Nucleus accumbens (tissue), 56 donors: Measurements from ENCODE around the gene FERMT3.

Experiments used
- DNase-seq, 56 donors: peaks; one replicate each; lab custom pipeline; 2025; lab: John Stamatoyannopoulos, UW

The FERMT3 gene

DNA sequence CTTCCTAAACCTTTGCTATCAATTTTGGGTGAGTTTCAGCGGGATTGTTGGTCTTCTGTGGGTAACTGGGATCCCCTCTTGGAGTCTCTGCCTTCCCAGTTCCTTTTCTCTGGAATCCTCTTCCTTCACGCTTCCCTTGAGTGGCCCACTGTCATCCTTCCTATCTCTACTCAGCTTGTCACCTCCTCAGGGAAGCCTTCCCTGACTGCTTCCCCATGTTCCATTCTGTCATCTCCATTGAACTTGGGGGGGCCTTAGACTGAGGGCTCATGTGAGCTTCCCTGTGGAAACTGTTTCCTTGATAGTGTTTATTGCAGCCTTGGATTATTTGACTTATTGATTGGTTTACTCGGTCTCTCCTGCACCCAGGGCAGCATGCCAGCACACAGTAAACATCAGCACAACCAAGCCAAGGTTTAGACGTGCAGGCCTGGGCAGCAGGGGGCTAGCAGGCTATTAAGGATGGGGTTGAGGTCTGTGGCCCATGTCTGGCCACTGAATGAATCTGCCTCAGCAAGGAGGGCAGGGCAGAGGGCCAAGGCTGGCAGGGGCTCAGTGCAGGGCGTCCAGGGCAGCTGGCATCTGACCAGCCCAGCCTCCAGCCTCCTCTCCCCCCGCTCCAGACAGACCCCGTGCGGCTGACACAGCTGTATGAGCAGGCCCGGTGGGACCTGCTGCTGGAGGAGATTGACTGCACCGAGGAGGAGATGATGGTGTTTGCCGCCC is 12.3 kb downstream of the FERMT3 start:
- peak in 3 of 56 donors; percentile 25 to 63 (median 34) for DNase-seq

DNA sequence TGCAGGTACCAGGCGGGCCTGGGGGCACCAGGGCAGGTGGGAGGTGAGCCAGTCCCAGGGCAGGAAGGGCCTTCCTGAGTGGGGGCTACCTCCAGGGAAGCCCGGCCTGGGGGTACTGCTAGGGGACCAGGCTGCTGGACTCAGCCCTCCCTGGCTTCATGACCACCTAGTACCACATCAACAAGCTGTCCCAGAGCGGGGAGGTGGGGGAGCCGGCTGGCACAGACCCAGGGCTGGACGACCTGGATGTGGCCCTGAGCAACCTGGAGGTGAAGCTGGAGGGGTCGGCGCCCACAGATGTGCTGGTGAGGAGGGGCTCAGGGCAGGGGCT is 12.8 kb downstream of the FERMT3 start:
- DNase-seq = no peak

DNA sequence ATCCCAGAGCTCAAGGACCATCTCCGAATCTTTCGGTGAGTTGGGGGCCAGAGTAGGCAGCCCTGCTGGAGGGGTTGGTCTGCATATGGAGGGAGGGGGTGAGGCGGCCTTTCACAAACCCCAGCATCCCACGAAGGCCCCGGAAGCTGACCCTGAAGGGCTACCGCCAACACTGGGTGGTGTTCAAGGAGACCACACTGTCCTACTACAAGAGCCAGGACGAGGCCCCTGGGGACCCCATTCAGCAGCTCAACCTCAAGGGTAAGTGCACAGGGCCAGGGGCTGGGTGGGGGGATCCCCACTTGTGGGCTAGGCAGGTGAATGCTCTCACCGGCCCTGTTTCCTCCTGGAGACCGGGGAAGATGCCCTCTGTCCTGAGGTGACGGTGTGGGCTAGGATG is 13.2 kb downstream of the FERMT3 start:
- no peak for DNase-seq

DNA sequence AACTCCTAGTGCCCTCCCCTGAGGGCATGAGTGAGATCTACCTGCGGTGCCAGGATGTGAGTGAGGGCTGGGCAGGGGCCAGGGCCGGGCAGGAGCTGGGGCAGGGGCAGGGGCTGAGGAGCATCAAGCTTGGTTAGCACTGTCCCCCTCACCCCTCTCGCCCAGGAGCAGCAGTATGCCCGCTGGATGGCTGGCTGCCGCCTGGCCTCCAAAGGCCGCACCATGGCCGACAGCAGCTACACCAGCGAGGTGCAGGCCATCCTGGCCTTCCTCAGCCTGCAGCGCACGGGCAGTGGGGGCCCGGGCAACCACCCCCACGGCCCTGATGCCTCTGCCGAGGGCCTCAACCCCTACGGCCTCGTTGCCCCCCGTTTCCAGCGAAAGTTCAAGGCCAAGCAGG is 13.8 kb downstream of the FERMT3 start:
- no peak for DNase-seq

DNA sequence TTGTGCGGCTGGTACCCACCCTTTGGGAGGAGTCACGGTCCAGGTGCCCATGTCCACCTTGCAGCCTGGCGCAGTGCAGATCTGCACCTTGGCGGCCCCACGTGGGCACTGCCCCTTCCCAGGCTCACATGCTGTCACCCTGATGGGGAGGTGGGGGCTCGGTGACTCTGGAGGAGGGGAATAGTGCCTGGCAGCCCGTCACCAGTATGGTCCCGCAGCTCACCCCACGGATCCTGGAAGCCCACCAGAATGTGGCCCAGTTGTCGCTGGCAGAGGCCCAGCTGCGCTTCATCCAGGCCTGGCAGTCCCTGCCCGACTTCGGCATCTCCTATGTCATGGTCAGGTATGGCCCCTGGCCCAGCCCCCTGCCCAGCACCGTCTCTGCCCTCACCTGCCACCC is 14.3 kb downstream of the FERMT3 start:
- no peak for DNase-seq

DNA sequence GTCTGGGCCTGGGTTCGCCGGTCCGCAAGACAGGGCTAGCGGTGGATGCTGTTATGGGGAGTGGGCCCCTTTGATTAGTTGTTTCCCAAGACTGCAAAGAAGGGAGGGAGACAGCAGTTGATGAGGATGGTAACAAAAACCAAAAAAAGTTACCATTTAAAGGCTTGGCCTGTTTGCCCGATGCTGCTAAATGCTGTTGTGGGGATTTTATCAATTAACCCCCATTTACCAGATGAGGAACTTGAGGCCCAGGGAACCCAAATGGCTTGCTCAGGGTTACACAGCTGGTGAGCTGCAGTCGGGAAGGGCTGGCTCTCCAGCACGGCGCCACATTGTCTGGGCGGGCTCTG is 16.1 kb downstream of the FERMT3 start:
- no peak for DNase-seq

DNA sequence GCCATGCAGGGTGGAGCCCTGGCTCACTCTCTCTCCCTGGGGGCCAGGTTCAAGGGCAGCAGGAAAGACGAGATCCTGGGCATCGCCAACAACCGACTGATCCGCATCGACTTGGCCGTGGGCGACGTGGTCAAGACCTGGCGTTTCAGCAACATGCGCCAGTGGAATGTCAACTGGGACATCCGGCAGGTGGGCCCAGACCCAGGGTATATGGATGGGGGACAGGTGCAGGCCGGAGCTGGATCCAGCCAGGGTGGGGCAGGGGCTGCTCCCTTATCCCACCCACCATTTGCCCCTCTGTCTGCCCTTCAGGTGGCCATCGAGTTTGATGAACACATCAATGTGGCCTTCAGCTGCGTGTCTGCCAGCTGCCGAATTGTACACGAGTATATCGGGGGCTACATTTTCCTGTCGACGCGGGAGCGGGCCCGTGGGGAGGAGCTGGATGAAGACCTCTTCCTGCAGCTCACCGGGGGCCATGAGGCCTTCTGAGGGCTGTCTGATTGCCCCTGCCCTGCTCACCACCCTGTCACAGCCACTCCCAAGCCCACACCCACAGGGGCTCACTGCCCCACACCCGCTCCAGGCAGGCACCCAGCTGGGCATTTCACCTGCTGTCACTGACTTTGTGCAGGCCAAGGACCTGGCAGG is 16.6 kb downstream of the FERMT3 start:
- no peak for DNase-seq

DNA sequence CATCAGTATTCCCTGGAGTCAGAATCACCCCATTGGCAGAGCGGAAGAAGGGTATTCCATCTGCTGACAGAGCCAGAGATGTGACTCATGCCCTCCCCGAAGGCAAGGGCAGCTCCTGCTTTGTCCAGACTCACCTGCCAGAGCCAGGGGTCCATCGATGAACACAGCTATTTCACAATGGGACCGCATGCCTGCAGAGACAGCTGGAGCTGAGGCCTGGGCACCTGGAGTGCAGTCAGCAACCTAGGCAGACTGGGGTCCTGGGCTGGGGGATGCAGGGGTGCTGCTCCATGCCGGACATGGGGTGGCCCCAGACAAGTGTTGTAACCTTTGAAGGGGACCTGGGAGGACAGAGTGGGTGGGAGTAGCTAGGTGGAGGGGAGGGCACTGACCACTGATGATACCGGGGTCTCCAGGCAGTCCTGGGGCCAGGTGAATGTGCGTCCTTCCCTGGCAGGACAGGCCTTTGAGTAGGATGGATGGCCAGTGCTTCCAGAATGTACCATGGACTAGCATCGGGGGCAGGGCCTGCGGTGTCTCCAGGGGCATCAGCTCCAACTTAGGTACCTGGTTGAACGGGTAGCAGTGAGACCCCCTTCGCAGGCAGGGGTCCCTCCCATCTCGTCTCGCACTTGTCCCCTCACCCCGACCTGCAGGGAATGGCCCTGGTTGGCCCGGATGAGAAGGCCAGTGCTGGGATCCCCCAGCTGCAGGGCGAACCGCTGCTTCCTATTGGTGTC is 17.8 kb downstream of the FERMT3 start:
- DNase-seq = no peak

DNA sequence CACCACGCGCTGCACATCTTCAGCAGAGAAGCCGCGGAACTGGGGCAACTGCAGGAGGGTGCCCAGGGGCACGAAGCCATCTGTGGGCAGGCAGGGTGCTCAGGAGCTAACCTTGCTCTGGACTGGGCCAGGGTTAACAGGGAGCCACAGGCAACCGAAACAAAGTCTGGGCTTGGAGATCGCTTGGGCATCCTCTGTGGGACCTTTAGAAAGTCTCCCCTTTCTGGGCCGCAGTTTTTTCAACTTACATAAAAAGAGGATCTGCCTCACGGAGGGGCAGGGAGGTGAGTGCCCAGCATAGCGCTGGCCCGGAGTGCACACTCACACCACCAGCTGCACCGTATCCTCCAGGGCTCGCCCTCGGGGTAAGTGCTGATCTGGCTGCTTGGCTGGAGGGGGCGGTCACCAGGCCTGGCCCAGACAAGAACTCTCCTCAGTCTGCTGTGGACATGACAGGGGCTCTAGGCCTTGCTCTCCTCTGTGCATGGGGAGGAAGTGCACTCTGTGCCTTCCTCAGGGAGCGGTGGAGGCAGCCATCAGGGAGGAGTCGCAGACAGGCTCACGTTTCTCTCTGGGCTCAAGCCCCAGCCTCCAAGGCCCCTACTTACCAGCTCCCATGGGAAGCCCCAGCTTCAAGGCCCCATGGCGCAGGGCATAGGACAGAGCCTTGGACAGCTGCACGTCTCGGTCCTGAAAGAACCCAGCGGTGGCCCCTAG is 18.5 kb downstream of the FERMT3 start:
- no peak for DNase-seq

DNA sequence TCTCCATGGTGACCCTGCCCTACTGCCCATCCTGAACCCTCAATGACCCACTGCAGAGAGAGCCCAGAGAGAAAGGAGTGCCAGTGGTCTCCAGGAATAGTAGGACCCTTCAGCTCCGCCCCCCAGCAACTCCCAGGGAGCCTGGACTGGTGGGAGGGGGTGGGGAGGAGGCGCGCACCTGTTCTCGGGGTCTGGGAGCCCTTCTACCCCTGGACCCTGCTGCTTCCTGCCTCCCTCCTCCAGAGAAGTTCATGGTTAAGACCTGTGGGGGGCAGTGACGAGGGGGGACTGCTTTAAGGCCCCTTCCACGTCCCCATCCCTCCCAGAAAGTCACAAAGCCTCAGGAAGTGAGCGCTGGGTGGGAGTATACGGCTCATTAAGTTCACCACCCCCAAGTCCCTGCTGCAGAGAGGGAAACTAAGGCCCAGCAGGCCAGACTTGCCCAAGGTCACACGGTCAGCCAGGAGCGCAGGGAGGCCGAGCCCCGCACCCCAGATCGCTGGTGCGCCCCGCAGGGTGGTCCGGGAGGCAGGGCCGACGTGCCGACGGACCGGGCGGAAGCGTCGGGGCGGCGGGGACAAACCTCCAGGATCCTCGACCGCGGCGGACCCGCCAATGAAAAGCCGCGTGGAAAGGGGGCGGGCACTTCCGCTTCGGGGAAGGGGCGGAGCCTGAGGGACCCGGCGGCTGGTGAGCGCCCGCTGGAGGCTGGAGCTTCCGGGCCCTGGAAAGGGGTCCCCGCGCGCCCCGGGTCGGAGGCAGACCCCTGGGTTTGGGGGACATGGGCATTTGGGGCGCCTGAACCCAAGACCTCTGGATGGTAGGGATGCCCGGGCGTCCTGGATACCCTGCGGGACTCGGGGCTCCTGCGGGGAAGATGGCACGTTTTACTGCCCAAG is 19.3 kb downstream of the FERMT3 start, which contains the start of the genes NUDT22 and TRPT1:
NUDT22 (plus strand) TSS at position 667 of the 899 bp plus-strand sequence. CDS start 379 bp downstream, outside the sequence.
TRPT1 (minus strand) TSS at position 579 of the 899 bp plus-strand sequence; CDS start at position 253, 326 bp downstream.
- DNase-seq = peak in 55 of 56 donors; percentile 53 to 94 (median 82)

DNA sequence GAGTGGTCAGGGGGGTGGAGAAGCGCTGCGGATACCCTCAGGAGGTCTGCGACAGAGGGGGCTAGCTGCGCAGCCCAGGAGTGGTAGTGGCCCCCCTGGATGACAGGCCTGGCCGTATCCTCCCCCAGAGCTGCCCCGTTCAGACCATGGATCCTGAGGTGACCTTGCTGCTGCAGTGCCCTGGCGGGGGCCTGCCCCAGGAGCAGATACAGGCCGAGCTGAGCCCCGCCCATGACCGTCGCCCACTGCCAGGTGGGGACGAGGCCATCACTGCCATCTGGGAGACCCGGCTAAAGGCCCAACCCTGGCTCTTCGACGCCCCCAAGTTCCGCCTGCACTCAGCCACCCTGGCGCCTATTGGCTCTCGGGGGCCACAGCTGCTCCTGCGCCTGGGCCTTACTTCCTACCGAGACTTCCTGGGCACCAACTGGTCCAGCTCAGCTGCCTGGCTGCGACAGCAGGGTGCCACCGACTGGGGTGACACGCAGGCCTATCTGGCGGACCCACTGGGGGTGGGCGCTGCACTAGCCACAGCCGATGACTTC is 20.1 kb downstream of the FERMT3 start:
- peak in 8 of 56 donors; percentile 21 to 61 (median 42) for DNase-seq

DNA sequence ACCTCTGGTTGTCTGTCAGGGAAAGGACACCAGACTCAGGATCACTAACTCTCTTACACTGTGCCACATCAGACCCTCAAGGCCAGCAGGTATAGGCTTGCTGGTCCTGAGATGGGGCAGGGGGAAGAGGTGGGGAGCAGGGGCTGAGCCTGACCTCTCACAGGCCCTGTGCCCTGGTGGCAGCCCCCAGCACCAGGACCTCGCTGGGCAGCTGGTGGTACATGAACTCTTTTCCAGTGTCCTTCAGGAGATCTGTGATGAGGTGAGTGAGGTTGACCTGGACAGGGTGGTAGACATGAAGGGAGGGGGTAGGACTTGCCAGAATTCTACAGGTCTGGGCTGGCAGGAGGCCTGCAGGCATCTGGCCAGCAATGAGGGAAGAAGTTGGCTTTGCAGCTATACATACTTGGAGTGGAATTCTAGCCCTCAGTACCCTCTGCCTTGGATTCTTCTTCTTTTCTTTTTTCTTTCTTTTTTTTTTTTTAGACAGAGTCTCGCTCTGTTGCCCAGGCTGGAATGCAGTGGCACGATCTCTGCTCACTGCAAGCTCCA is 21.0 kb downstream of the FERMT3 start:
- no peak for DNase-seq

DNA sequence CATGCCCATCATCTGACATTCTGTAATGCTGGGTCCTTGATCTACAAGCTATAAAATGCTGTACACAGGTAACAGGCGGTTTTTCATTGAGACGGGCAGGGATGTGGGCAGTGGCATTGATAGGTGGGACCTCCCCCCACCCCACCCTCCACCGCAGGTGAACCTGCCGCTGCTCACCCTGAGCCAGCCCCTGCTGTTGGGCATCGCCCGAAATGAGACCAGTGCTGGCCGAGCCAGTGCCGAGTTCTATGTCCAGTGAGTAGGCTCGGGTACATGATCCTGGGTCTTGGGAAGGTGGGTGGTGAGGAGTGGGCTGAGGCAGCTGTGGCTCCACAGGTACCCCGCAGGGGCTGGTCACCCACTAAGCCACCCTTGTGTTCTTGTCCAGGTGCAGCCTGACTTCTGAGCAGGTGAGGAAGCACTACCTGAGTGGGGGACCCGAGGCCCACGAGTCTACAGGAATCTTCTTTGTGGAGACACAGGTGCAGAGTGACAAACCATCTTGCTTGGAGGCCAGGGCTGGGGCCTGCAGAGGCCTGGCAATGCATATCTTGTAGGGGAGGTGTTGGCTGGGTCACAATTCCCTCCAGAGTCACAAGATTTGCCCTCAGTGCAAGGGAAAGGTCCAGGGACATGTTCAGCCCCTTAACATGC is 22.7 kb downstream of the FERMT3 start:
- no peak for DNase-seq

DNA sequence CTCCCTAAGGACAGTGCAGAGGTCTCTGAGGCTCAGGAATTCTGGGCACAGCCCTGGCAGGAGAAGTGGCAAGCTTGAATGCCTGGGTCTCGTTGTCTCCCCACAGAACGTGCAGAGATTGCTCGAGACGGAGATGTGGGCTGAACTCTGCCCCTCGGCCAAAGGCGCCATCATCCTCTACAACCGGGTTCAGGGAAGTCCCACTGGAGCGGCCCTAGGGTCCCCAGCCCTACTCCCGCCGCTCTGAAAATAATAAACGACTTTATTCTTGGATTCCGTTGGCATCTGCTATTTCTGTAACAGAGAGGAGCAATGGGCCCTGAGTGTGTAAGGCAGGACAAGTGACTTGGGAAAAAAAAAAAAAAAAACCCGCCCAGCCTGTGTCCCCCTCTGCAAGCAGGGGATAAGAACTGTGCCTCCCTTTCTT is 23.2 kb downstream of the FERMT3 start:
- DNase-seq = no peak

DNA sequence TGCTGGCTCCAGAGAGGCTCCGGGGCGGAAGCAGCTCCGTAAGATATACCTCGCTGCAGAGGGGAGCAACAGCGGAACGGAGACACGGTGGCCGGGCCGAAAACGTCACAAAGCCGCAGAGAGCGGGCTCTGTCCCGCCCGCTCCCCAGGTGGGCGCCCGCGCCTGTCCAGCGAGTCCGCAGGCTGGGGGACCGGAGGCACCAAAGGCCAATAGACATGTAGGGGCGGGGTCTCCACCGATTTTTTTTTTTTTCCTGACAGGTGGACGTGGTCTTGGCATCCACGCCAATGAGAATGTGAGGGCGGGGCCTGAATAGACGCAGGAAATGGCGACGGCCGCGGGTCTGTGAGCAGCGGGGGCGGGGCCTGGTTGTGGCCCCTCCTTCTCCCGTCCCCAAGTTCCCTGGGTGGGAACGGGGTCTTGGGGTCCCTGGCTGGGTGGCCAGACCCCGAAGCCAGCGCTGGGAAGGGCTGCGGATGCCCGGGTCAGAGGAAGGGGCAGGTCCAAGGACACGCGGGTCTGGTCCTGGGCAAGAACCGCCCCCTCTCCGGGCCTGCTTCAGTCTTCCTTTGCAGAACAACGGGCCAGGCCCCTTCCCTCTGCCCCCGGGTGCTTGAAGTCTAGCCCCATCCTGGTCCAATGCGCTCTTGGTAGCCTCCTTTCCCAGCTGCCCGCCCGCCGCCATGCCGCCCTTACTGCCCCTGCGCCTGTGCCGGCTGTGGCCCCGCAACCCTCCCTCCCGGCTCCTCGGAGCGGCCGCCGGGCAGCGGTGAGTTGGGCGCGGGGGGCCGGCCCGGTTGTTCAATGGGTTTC is 23.9 kb downstream of the FERMT3 start, which contains the start of gene DNAJC4:
DNAJC4 (plus strand) TSS at position 378 of the 814 bp plus-strand sequence; CDS start at position 685, 307 bp downstream.
- peak in 55 of 56 donors; percentile 49 to 95 (median 82) for DNase-seq

DNA sequence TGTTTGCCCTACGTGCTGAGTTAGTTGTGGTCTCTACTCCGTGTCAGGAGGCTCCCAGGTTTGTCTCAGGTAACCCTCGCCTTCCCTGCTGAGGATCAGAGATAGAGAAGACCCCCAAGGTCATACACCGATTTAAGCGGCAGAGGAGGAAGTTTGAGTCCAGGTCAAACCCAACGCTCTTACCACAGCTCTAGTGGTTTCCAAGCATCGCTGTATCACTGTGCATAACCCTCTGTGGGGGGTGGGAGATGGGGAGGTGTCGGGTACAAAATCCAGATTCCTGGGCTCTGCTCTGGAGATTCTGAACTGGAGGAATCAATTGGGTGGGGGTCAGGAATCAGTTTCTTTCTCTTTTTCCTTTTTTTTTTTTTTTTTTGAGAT is 24.5 kb downstream of the FERMT3 start:
- DNase-seq = no peak

DNA sequence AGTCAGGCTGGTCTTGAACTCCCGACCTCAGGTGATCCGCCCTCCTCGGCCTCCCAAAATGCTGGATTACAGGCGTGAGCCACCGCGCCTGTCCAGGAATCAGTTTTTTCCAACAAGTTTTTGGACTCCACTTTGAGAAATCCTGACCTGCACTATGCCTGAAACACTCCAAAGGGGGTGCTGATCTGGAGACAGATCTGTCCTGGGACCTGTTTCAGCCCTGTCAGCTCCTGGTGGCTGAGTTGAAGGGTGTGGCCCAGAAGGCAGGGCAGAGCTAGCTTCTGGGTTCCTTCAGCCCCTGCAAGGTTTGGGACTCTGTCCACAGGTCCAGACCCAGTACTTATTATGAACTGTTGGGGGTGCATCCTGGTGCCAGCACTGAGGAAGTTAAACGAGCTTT is 25.0 kb downstream of the FERMT3 start:
- DNase-seq = no peak
